Skeletal muscle tissue (tissue), 4 donors: ENCODE results near the gene LCN1. TPM values are rescaled to one million over a fixed set of nuclear protein-coding genes. Genes with fewer than 3 reads are reported as not detected.
"Not testable (repeated sequence)": the region's sequence is repeated elsewhere in the genome, so short reads cannot be mapped to it uniquely, and the experiment has no call there.

Experiments used
- H3K27ac ChIP-seq: one replicate; pipeline ENCODE4 v1.7.0; 2013; ENCODE audit warnings: mild to moderate bottlenecking, low read depth, low read length, inconsistent platforms
- H3K27me3 ChIP-seq, 3 donors: one replicate each; pipeline ENCODE4 v1.7.0; 2013; ENCODE audit warnings: low read length in 3 of 3; ENCODE audit not compliant: control insufficient read depth in 3 of 3, insufficient read depth in 3 of 3
- H3K36me3 ChIP-seq, 3 donors: one replicate each; pipeline ENCODE4 v1.7.0; 2013; ENCODE audit warnings: low read length in 3 of 3; ENCODE audit not compliant: control insufficient read depth in 3 of 3, insufficient read depth in 3 of 3
- H3K4me1 ChIP-seq, 3 donors: one replicate each; pipeline ENCODE4 v1.7.0; 2013; ENCODE audit warnings: low read length in 3 of 3, mild to moderate bottlenecking in 3 of 3; ENCODE audit not compliant: control insufficient read depth in 3 of 3, insufficient read depth in 3 of 3
- H3K4me3 ChIP-seq, 3 donors: one replicate each; pipeline ENCODE4 v1.7.0; 2013; ENCODE audit warnings: low read length in 3 of 3
- H3K9ac ChIP-seq, 3 donors: one replicate each; pipeline ENCODE4 v1.7.0; 2013; ENCODE audit warnings: low read length in 3 of 3, mild to moderate bottlenecking in 3 of 3, moderate library complexity in 2 of 3, low read depth in 1 of 3
- H3K9me3 ChIP-seq, 3 donors: one replicate each; pipeline ENCODE4 v1.7.0; 2013; ENCODE audit warnings: low read length in 3 of 3; ENCODE audit not compliant: control insufficient read depth in 3 of 3
- total RNA-seq: library from RNA; depleted of rRNA; stranded (reverse); fragments of >200 nt; gene quantifications from one replicate; pipeline ENCODE4 v1.2.3, GENCODE V29; 2014
- donor health status: Osteomylitis.

Gene LCN1
- total RNA-seq, 1 donor from 2014 or later: not detected

- Histone ChIP-seq H3K4me3 (no peak overlapping the region), H3K4me1 (no peaks in the 10 kb centered on the region), H3K9ac (no peak overlapping the region), H3K27me3 (peaks cover 13 to 28% (median 28%) of the 10 kb centered on the region in 3 donors), H3K36me3 (no peaks in the 10 kb centered on the region), H3K9me3 (no peaks in the 10 kb centered on the region), H3K27ac (no peak overlapping the region)
Measured at GRCh38 chr9:135530146-135530545, 8.9 kb downstream of the LCN1 start.

- no peak overlapping the region for H3K27ac ChIP-seq
- H3K4me1 ChIP-seq: no peaks in the 10 kb centered on the region
- H3K4me3 ChIP-seq: no peak overlapping the region
- no peak overlapping the region for H3K9ac ChIP-seq
- H3K27me3 ChIP-seq: peaks cover 13 to 24% (median 23%) of the 10 kb centered on the region in 3 donors
- no peaks in the 10 kb centered on the region for H3K9me3 ChIP-seq
- no peaks in the 10 kb centered on the region for H3K36me3 ChIP-seq
Measured at GRCh38 chr9:135531096-135531495, 9.9 kb downstream of the LCN1 start.

- peaks cover 13 to 24% (median 13%) of the 10 kb centered on the region in 3 donors for H3K27me3 ChIP-seq
Measured at GRCh38 chr9:135533113-135533512, 11.9 kb downstream of the LCN1 start.

DNA sequence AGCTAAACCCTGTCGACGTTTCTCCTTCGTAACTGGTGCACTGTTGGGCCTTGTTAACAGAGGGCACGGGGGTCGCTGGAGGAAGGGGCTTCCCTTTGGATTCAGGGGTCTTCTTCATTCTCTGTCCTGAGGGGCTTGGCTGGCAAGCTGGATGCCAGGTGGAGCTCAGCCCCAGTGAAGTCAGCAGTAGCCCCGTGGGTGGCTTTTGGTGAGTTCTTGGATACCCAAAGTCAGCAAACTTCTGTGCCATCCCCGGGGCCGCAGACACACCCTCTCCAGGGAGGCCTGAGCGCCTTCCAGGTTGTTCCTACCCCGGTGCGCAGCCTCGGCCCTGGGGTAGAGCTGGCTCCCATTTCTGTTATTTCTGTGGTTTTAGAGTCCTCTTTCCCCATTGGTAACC lies 12.4 kb downstream of the LCN1 start:
- Histone ChIP-seq H3K4me1 (no peaks in the 10 kb centered on the region), H3K27ac (no peak overlapping the region), H3K27me3 (peaks cover 10 to 20% (median 13%) of the 10 kb centered on the region in 3 donors), H3K9me3 (peaks cover 0 to 2% (median 0%) of the 10 kb centered on the region in 3 donors), H3K4me3 (no peak overlapping the region), H3K9ac (no peak overlapping the region), H3K36me3 (no peaks in the 10 kb centered on the region)

More at GRCh38 chr9:135533113-135533512, 11.9 kb downstream of the LCN1 start:
- Histone ChIP-seq H3K9ac (no peak overlapping the region), H3K4me1 (no peaks in the 10 kb centered on the region), H3K36me3 (no peaks in the 10 kb centered on the region), H3K9me3 (peaks cover 0 to 2% (median 0%) of the 10 kb centered on the region in 3 donors), H3K4me3 (no peak overlapping the region), H3K27ac (no peak overlapping the region)

- not testable (repeated sequence) for H3K4me3 ChIP-seq, H3K4me1 ChIP-seq, H3K9ac ChIP-seq, H3K27ac ChIP-seq, H3K36me3 ChIP-seq, H3K9me3 ChIP-seq
- H3K27me3 ChIP-seq: peaks cover 10 to 20% (median 13%) of the 10 kb centered on the region in 3 donors
Measured at GRCh38 chr9:135534192-135534711, 13.0 kb downstream of the LCN1 start.

DNA sequence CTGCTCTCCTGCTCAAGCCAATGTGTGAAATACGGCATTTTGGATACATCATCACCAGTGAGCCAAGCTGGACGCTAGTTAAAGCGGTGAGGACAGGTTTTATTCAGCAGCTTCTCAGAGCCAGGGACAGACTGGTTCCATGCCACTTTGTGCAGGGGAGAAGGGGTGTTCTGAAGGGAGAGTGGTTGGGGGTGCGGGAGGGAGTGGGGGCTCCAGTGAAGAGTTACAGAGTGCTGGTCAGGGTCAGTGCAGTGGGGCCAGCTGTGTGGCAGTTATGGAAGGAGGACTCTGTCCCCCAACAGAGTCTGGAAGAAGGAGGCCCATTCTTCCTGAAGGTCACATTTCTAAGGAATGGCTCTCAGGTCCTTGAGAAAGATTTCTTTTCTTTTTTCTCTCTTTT lies 13.6 kb downstream of the LCN1 start:
- H3K36me3 ChIP-seq, H3K9me3 ChIP-seq, H3K4me3 ChIP-seq, H3K27ac ChIP-seq, H3K4me1 ChIP-seq: not testable (repeated sequence)
- peak overlapping the region in 1 of 3 donors; percentile 8 for H3K9ac ChIP-seq
- H3K27me3 ChIP-seq: peaks cover 10 to 20% (median 13%) of the 10 kb centered on the region in 3 donors

DNA sequence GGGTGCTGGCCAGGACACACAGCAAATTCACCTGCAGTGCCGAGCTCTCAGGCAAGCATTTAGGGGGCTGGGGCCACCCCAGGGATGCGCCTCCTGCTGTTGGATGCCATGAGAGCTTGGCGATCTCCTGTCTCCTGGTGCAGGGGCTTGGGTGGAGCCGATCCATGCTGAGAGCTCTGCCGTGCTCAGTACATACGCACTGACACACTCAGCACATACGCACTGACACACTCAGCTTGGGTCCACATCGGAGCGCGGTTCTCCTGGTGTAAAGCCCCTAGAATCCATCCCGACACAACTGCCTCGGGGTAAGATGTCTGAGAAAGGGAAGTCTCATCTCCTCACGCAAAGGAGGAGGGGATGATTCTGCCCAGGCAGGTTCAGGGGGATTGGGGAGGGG lies 14.4 kb downstream of the LCN1 start:
- H3K4me3 ChIP-seq, H3K4me1 ChIP-seq, H3K9me3 ChIP-seq, H3K9ac ChIP-seq, H3K27ac ChIP-seq, H3K36me3 ChIP-seq: not testable (repeated sequence)
- H3K27me3 ChIP-seq: peaks cover 9 to 18% (median 13%) of the 10 kb centered on the region in 3 donors

- Histone ChIP-seq H3K36me3 (no peaks in the 10 kb centered on the region), H3K9me3 (peaks cover 0 to 2% (median 0%) of the 10 kb centered on the region in 3 donors), H3K4me3 (no peak overlapping the region), H3K27ac (no peak overlapping the region), H3K9ac (no peak overlapping the region), H3K4me1 (no peaks in the 10 kb centered on the region), H3K27me3 (peaks cover 7 to 12% (median 7%) of the 10 kb centered on the region in 3 donors)
Measured at GRCh38 chr9:135536216-135536615, 15.0 kb downstream of the LCN1 start.

- not testable (repeated sequence) for H3K4me1 ChIP-seq, H3K27ac ChIP-seq, H3K27me3 ChIP-seq, H3K36me3 ChIP-seq, H3K9me3 ChIP-seq, H3K4me3 ChIP-seq, H3K9ac ChIP-seq
Measured at GRCh38 chr9:135543262-135543894, 22.1 kb downstream of the LCN1 start.

DNA sequence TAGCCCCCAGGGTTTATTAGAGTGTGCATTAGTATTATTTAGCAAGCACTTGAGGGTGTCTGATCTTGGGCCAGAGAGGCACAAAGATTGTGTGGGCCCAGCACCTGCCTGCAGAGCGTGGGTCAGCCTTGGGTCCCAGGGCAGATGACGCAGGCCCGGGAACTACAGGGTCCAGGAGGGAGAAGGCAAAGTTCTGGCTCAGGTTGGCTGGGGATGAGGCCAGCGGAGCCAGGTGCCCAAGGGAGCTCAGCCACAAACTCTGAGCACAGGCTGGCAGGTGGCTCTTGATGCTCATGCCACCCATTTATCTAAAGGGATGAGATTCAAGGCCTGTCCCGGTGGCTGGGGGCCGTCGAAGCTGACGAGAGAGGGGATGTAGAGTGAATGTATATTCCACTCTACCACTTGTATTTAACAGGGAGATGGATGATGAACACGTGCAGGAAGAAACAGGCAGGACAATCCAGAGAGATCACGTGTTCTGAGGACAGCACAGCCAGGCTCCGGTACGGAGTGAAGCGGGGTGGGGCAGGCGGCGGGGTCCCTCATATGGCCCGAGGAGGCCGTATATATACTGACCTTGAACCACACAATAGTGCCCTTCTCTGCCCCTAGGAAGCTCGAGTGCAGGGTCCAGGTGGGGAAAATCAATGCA lies 23.9 kb downstream of the LCN1 start:
- Histone ChIP-seq H3K9me3 (no peaks in the 10 kb centered on the region), H3K27ac (no peak overlapping the region), H3K4me3 (no peak overlapping the region), H3K4me1 (no peaks in the 10 kb centered on the region), H3K36me3 (no peaks in the 10 kb centered on the region), H3K9ac (no peak overlapping the region), H3K27me3 (peaks cover 0 to 3% (median 1%) of the 10 kb centered on the region in 3 donors)
